Prostate gland (tissue), 2 donors: ENCODE data around the gene RIMS1. TPM values are rescaled to one million over a fixed set of nuclear protein-coding genes. Genes with fewer than 3 reads are reported as not detected.
"Not testable (repeated sequence)": the region's sequence is repeated elsewhere in the genome, so short reads cannot be mapped to it uniquely, and the experiment has no call there.

ENCODE experiments used
- DNase-seq: peaks from one replicate; pipeline ENCODE4 v3.0.0-alpha.2; 2019; ENCODE audit warnings: low spot score
- H3K27ac ChIP-seq, 2 donors: fragments of 200-600 bp; sonication (generic); 2 replicates each; pipeline ENCODE4 v1.5.1; 2017 to 2019
- H3K27me3 ChIP-seq: fragments of 200-600 bp; sonication (generic); replicated peaks from 2 replicates; pipeline ENCODE4 v1.5.1; 2019; ENCODE audit not compliant: insufficient read depth
- H3K36me3 ChIP-seq, 2 donors: fragments of 200-600 bp; sonication (generic); 1 replicate in 1 of 2; 2 replicates in 1 of 2; pipeline versions ENCODE4 v1.5.1 to v1.8.1; 2017 to 2019
- H3K4me1 ChIP-seq: fragments of 200-600 bp; sonication (generic); replicated peaks from 2 replicates; pipeline ENCODE4 v1.5.1; 2019
- H3K4me3 ChIP-seq, 2 donors: fragments of 200-600 bp; sonication (generic); 2 replicates each; pipeline ENCODE4 v1.5.1; 2017 to 2019
- H3K9me3 ChIP-seq: fragments of 200-600 bp; sonication (generic); 2 replicates; pipeline ENCODE4 v1.5.1; 2017
- CTCF ChIP-seq, 4 experiments: fragments of 200-600 bp in 2 of 4; fragments of 450-650 bp in 2 of 4; sonication (generic) in 2 of 4; IDR thresholded peaks; 1 replicate in 3 of 4; 2 replicates in 1 of 4; pipeline ENCODE4 v1.5.1; 2016 to 2019; ENCODE audit warnings: antibody characterized with exemption in 4 of 4, mild to moderate bottlenecking in 2 of 4, moderate library complexity in 2 of 4
- POLR2A ChIP-seq: fragments of 450-650 bp; IDR thresholded peaks from one replicate; pipeline ENCODE4 v1.6.1; 2016; ENCODE audit warnings: antibody characterized with exemption, mild to moderate bottlenecking
- POLR2AphosphoS5 ChIP-seq: sonication (generic); formaldehyde crosslinking; IDR thresholded peaks from one replicate; pipeline ENCODE4 v1.6.1; 2017; ENCODE audit warnings: antibody characterized with exemption
- WGBS: methylation state at CpG from one replicate; pipeline ENCODE4 v1.1.5; 2018; 5-methylcytosine and 5-hydroxymethylcytosine counted together
- intact Hi-C: fragments of 100-400 bp; cut with DNase I; formaldehyde crosslinking; loops from one replicate; pipeline ENCODE4 v1.14.2; 2022
- total RNA-seq, 2 donors: library from RNA; depleted of rRNA; stranded (reverse); fragments of >200 nt; gene quantifications; one replicate each; pipeline ENCODE4 v1.1.0, GENCODE V29; 2016

Gene RIMS1
- total RNA-seq, 2 donors from 2014 or later = 9.7 to 17.6 TPM

- Histone ChIP-seq H3K4me3 (no peak overlapping the region), H3K27me3 (no peaks in the 10 kb centered on the region), H3K9me3 (no peaks in the 10 kb centered on the region), H3K27ac (no peak overlapping the region), H3K36me3 (no peaks in the 10 kb centered on the region), H3K4me1 (no peaks in the 10 kb centered on the region)
- DNase-seq = no peak
- intact Hi-C loops = no loop called here
- TF ChIP-seq POLR2AphosphoS5 (no peak), CTCF (IDR thresholded peaks at IDR 0.05) (no peak), POLR2A (no peak)
- WGBS = 77% methylated on average over 1 of the region's 1 CpG
These were observed 111.0 kb downstream of the RIMS1 start for GRCh38 chr6:71997341-71997740.

GRCh38 chr6:72002415-72002814, 116.1 kb downstream of the RIMS1 start:
- intact Hi-C loops = no loop called here
- no peaks in the 10 kb centered on the region for H3K36me3 ChIP-seq
- no peak overlapping the region for H3K27ac ChIP-seq
- no peaks in the 10 kb centered on the region for H3K9me3 ChIP-seq
- H3K4me3 ChIP-seq = no peak overlapping the region
- H3K4me1 ChIP-seq = no peaks in the 10 kb centered on the region
- 87% methylated on average over 4 of the region's 4 CpGs for WGBS
- no peaks in the 10 kb centered on the region for H3K27me3 ChIP-seq
- no peak for TF ChIP-seq CTCF (IDR thresholded peaks at IDR 0.05)
- TF ChIP-seq POLR2A = no peak
- no peak for TF ChIP-seq POLR2AphosphoS5
- DNase-seq = no peak

- 93% methylated on average over 9 of the region's 9 CpGs for WGBS
- H3K9me3 ChIP-seq, H3K27me3 ChIP-seq, intact Hi-C loops, H3K36me3 ChIP-seq, H3K4me3 ChIP-seq, H3K27ac ChIP-seq, H3K4me1 ChIP-seq, DNase-seq: not testable (repeated sequence)
These were observed 120.2 kb downstream of the RIMS1 start for GRCh38 chr6:72006591-72006990.

GRCh38 chr6:72022830-72023229, 136.5 kb downstream of the RIMS1 start:
- 37% methylated on average over 1 of the region's 1 CpG for WGBS
- no peaks in the 10 kb centered on the region for H3K4me1 ChIP-seq
- DNase-seq = no peak
- H3K27ac ChIP-seq = no peak overlapping the region
- no peak overlapping the region for H3K4me3 ChIP-seq
- no peak for TF ChIP-seq POLR2A
- TF ChIP-seq POLR2AphosphoS5 = no peak
- no peaks in the 10 kb centered on the region for H3K27me3 ChIP-seq
- intact Hi-C loops = no loop called here
- H3K36me3 ChIP-seq = no peaks in the 10 kb centered on the region
- no peaks in the 10 kb centered on the region for H3K9me3 ChIP-seq

- Histone ChIP-seq H3K27ac (no peak overlapping the region), H3K36me3 (no peaks in the 10 kb centered on the region), H3K27me3 (no peaks in the 10 kb centered on the region), H3K9me3 (no peaks in the 10 kb centered on the region), H3K4me1 (no peaks in the 10 kb centered on the region), H3K4me3 (no peak overlapping the region)
- WGBS = 37% methylated on average over 2 of the region's 2 CpGs
- TF ChIP-seq CTCF (IDR thresholded peaks at IDR 0.05) (no peak), POLR2AphosphoS5 (no peak), POLR2A (no peak)
- no peak for DNase-seq
- intact Hi-C loops = no loop called here
These were observed 145.1 kb downstream of the RIMS1 start for GRCh38 chr6:72031471-72031870.

GRCh38 chr6:72032086-72032485, 145.7 kb downstream of the RIMS1 start:
- intact Hi-C loops = no loop called here
- WGBS = 28% methylated on average over 2 of the region's 2 CpGs
- Histone ChIP-seq H3K9me3 (no peaks in the 10 kb centered on the region), H3K4me1 (no peaks in the 10 kb centered on the region), H3K36me3 (no peaks in the 10 kb centered on the region), H3K27me3 (no peaks in the 10 kb centered on the region), H3K4me3 (no peak overlapping the region), H3K27ac (no peak overlapping the region)
- TF ChIP-seq CTCF (IDR thresholded peaks at IDR 0.05) (no peak), POLR2A (no peak), POLR2AphosphoS5 (no peak)
- no peak for DNase-seq
